Measurements from ENCODE around the gene TNFRSF8. TPM values are rescaled to one million over a fixed set of nuclear protein-coding genes. Genes with fewer than 3 reads are reported as not detected.
A peak's percentile ranks its signal among the peaks of the same experiment; 100 is the strongest.

TNFRSF8 gene
- total and polyA plus RNA-seq, 2 donors (not counting 1 experiment from before 2014, with no cell fraction given): 0.36 to 0.57 TPM

DNA sequence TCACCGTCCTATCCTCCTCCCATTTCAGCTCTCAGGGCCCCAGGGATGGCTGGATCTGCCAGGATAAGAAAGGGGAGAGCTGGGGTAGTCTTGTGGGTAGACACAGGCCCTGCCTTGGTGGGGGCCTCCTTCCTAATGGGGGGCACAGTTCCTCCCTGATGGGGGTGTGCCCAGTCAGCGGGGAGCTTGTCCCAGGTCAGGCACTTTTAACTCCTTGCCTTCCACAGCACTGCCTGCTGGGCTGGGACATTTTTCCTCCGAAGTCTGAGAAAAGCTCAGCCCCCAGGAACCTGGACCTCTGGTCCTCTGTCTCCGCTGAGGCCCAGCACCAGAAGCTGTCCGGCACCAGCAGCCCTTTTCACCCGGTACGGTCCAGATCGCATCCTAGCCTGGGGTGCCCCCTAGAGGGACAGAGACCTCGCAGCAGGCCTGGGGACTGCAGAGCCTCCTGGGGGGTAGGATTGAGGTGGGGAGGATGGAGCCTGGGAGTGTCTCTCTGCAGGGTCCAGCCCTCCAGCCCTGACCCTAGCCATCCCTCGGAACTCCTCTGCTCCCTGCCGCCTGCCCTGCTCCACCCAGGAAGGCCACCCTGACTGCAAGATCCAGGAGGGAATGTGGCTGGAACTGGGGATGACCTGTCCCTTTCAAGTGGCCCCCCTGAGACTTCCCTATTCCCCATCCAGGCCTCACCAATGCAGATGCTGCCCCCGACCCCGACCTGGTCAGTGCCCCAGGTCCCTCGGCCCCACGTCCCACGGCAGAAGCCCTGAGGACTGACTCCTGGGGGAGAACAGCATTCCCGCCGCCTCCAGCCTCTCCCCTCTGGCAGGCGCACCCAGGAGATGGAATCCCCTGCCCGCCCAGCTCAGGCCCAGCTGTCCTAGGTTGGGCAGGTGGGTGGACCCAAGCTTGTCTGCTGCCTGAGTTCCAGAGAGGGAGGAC is 31.8 kb upstream of the TNFRSF8 start:
- peak; percentile 47 for DNase-seq
- Histone ChIP-seq H3K4me3 (ENCODE audit: control extremely low read depth in 1 of 5, extremely low read depth in 1 of 5, insufficient read depth in 1 of 5, low read depth in 2 of 5, low read length in 4 of 5) (no peak overlapping the region), H3K4me1 (ENCODE audit: control insufficient read depth in 2 of 2, insufficient read depth in 2 of 2, low read length in 2 of 2) (peaks cover 4 to 10% of the 10 kb centered on the region in 2 donors), H3K27ac (ENCODE audit: low read length in 2 of 2) (no peak overlapping the region), H3K9me3 (ENCODE audit: control extremely low read depth in 1 of 3, control insufficient read depth in 2 of 3, insufficient read depth in 1 of 3, low read length in 2 of 3) (no peaks in the 10 kb centered on the region), H3K27me3 (replicated peaks in 1 of 4; ENCODE audit: control extremely low read depth in 1 of 4, control insufficient read depth in 3 of 4, insufficient read depth in 4 of 4, low read length in 3 of 4) (no peaks in the 10 kb centered on the region), H2AFZ (ENCODE audit: insufficient read depth, low read depth, low read length, poor library complexity, severe bottlenecking) (no peak overlapping the region), H3K36me3 (replicated peaks in 1 of 2; ENCODE audit: control extremely low read depth in 1 of 2, control insufficient read depth in 1 of 2, extremely low read depth in 1 of 2, insufficient read depth in 2 of 2, low read length in 1 of 2) (peaks cover 0 to 36% of the 10 kb centered on the region in 2 experiments), H3K4me2 (replicated peaks; ENCODE audit: low read depth, low read length, poor library complexity, severe bottlenecking) (no peak overlapping the region), H3K9ac (ENCODE audit: low read length) (no peak overlapping the region), H4K20me1 (ENCODE audit: control insufficient read depth, insufficient read depth, low read length, poor library complexity, severe bottlenecking) (no peaks in the 10 kb centered on the region), H3K79me2 (ENCODE audit: control insufficient read depth, insufficient read depth, low read length) (no peaks in the 10 kb centered on the region)
- 92% methylated on average over 17 of the region's 20 CpGs for WGBS (ENCODE audit: insufficient coverage)
- intact Hi-C loops (cut with micrococcal nuclease): loop anchor here (2.0 kb wide), 1 partner anchor 31 kb away; no protein-coding TSS in a partner anchor
- ChIA-PET CTCF (interaction anchor here (0.7 to 2.7 kb wide), 18 partner anchors 9 to 193 kb away, joined by 3 to 13 read pairs (median 3); no protein-coding TSS in a partner anchor), POLR2A (interaction anchor here (0.6 to 1.1 kb wide), 5 partner anchors 9 to 122 kb away, joined by 3 to 10 read pairs (median 7); partner anchors contain the start of genes MIIP and TNFRSF8)
- Mint-ChIP-seq H3K4me3 (no peak overlapping the region), H3K9me3 (ENCODE audit: insufficient read depth) (no peaks in the 10 kb centered on the region), H3K27ac (no peak overlapping the region), H3K4me1 (peaks cover 16% of the 10 kb centered on the region), H3K27me3 (no peaks in the 10 kb centered on the region)
- peak; percentile 64 for TF ChIP-seq CTCF (IDR thresholded peaks at IDR 0.05)
- no peak for TF ChIP-seq EZH2 (IDR thresholded peaks at IDR 0.05; ENCODE audit: borderline replicate concordance, insufficient read depth, low read depth, low read length, poor library complexity, severe bottlenecking)
- peak; percentile 58 for ATAC-seq (ENCODE audit: low read depth)
